NCI-H1436 (cell line): ENCODE data around the gene COTL1.
"Not testable (repeated sequence)": the region's sequence is repeated elsewhere in the genome, so short reads cannot be mapped to it uniquely, and the experiment has no call there.

ENCODE experiments used
- DNase-seq: peaks from one replicate; lab custom pipeline; 2025; lab: John Stamatoyannopoulos, UW

Gene COTL1

GRCh38 chr16:84569382-84569987 lies 48.4 kb downstream of the COTL1 start:
- no peak for DNase-seq

- no peak for DNase-seq
These were observed 49.8 kb downstream of the COTL1 start for GRCh38 chr16:84568066-84568465.

- DNase-seq = peak; percentile 63
These were observed 50.5 kb downstream of the COTL1 start for GRCh38 chr16:84567286-84567962.

- no peak for DNase-seq
These were observed 51.2 kb downstream of the COTL1 start for GRCh38 chr16:84566545-84567257.

GRCh38 chr16:84565669-84566495 lies 52.0 kb downstream of the COTL1 start:
- DNase-seq = no peak

GRCh38 chr16:84563786-84564420 lies 54.0 kb downstream of the COTL1 start:
- DNase-seq = no peak

- no peak for DNase-seq
These were observed 54.7 kb downstream of the COTL1 start for GRCh38 chr16:84563064-84563715.

- no peak for DNase-seq
These were observed 55.6 kb downstream of the COTL1 start for GRCh38 chr16:84562174-84562815.

- no peak for DNase-seq
These were observed 56.6 kb downstream of the COTL1 start for GRCh38 chr16:84561291-84561690.

GRCh38 chr16:84560269-84560668 lies 57.6 kb downstream of the COTL1 start:
- no peak for DNase-seq

GRCh38 chr16:84559311-84559932 lies 58.5 kb downstream of the COTL1 start:
- DNase-seq = peak; percentile 68

- DNase-seq = not testable (repeated sequence)
These were observed 59.0 kb downstream of the COTL1 start for GRCh38 chr16:84558850-84559249.

- no peak for DNase-seq
These were observed 60.4 kb downstream of the COTL1 start for GRCh38 chr16:84557504-84557903.

- no peak for DNase-seq
These were observed 60.8 kb downstream of the COTL1 start for GRCh38 chr16:84557059-84557458.

GRCh38 chr16:84555418-84556196 lies 62.3 kb downstream of the COTL1 start:
- peak; percentile 55 for DNase-seq

GRCh38 chr16:84554627-84555328 lies 63.1 kb downstream of the COTL1 start:
- DNase-seq = no peak

GRCh38 chr16:84553873-84554399 lies 63.9 kb downstream of the COTL1 start:
- DNase-seq = no peak

GRCh38 chr16:84552135-84552534 lies 65.7 kb downstream of the COTL1 start:
- DNase-seq = no peak

- no peak for DNase-seq
These were observed 67.8 kb downstream of the COTL1 start for GRCh38 chr16:84550096-84550495.
